ENCODE data around the gene HTR7.

The HTR7 gene

DNA sequence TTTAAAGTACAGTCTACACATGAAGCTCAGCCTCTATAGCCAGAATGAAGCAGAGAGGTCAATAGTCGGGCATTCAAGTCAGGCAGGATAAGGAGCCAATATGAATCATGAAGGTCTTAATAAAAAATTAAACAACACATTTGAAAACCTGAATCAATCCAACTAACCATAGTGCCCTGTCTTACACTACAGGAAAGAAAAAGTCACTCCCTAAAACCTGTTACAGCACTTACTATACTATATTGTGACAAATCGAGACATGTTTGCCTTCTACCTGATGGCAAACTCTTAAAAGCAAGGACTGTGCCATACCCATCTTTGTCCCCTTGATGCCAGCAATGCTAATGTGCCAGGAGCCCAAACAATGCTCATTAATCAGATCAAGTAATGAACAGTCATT lies 117.6 kb downstream of the HTR7 start:
- DNase-seq (ENCODE audit: low read depth), result no peak

DNA sequence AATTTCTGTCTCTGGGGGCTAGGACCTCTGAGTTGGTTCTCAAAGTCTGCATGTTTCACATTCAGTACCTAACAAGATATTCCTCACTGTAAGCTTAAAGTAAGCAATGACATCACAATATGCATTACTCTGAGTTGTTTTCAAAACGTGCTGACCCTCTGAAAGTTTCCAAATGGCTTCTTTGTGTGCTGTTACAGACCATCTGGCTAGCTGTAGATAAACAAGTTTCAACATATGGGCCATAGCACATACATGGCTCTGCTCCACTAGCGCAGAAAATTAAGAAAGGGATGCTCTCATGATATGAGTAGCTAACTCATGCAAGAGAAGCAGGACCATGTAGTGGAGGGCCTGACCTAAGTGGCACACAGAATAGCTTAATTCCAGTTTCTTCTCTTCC lies 119.0 kb downstream of the HTR7 start:
- no peak for DNase-seq (ENCODE audit: low read depth)

DNA sequence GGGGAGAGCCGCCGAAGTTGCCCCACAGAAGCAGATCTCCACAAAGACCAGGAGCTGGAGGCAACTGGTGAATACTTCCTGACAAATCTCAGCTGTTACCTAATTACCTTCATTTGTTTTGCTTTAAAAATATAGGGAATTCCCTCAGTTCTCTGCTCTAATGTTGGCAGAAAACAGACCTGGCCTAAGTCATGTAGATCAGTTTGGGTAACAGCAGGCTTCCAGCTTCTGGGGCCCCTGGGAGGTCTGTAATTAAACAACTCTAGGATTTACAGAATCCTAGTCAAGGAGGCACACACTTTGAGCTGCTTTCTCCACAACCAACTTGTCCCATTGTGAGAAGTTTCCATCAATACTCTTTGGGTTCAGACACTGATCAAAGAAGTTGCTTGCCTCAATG lies 123.4 kb downstream of the HTR7 start:
- DNase-seq (ENCODE audit: low read depth), result no peak

DNA sequence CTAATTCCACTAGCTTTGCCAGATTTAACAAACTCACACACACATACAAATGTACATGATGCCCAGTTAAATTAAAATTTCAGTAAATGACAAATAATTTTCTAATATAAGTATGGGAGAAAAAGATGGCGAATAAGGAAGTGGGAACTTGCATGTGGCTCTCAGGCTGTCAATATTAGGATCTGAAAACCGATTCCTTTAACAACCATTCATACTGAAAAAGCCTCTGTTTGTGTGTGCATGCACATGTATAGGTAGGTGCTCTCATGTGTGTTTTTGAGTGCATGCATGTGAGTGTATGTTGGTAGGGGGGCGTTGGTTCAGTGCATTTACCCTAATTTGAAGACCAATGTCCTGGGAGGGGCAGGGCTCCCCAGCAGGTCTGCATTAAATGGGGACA lies 125.3 kb downstream of the HTR7 start:
- DNase-seq (ENCODE audit: low read depth), result no peak

- DNase-seq (ENCODE audit: low read depth), result no peak
These were observed 134.3 kb downstream of the HTR7 start for GRCh38 chr10:90723416-90724068.

DNA sequence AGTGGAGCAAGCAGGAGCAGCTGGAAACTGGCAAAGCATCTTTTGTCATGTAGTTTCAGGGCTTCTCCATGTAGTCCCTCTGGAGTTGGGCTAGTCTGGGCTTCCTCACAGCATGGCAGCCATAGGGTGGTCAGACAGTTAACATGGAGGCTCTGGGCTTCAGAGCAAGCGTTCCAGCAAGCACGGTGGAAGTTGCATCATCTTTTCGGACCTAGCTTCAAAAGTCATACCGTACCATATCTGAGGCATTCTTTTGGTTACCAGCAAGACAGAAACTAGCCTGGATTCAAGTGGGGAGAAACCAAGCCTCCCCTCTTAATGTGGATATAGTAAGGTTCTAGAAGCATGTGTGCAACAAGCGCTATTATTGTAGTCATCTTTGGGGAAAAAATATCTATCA lies 135.0 kb downstream of the HTR7 start:
- DNase-seq (ENCODE audit: low read depth), result no peak

- no peak for DNase-seq (ENCODE audit: low read depth)
These were observed 139.7 kb downstream of the HTR7 start for GRCh38 chr10:90718182-90718581.

- no peak for DNase-seq (ENCODE audit: low read depth)
These were observed 145.3 kb downstream of the HTR7 start for GRCh38 chr10:90712529-90712928.

DNA sequence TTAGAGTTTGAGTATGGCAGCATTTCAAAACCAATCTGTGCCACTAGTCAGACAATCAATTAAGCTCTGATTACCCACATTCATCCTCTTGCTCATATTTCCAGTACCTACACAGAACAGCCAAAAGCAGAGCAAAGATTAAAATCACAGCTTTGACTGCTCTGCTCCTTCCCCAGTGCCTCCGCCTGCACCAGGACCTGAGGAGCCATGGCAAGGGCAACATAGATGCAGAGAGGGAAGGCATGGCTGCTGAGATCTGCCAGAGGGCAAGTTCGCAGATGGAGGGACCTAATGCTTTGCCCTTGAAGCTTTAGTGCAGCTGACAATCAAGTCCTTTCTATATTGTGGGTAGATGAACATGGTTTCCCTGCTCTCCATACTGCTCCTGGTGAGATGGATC lies 148.1 kb downstream of the HTR7 start:
- DNase-seq (ENCODE audit: low read depth), result no peak

- no peak for DNase-seq (ENCODE audit: low read depth)
These were observed 150.2 kb downstream of the HTR7 start for GRCh38 chr10:90707657-90708056.

DNA sequence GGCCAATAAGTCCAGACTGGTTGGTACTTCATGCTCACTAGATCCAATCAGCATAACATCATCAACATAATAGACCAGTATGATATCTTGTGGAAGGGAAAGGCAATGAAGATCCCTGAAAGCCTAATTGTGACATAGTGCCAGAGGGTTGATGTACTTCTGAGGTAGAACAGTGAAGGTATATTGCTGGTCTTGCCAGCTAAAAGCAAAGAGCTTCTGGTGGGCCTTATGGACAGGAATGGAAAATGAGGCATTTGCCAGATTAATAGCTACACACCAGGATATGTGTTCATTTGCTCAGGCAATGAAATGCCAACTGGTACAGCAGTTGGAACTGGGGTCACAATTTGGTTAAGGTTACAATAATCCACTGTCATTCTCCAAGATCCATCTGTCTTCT lies 156.4 kb downstream of the HTR7 start:
- no peak for DNase-seq (ENCODE audit: low read depth)

DNA sequence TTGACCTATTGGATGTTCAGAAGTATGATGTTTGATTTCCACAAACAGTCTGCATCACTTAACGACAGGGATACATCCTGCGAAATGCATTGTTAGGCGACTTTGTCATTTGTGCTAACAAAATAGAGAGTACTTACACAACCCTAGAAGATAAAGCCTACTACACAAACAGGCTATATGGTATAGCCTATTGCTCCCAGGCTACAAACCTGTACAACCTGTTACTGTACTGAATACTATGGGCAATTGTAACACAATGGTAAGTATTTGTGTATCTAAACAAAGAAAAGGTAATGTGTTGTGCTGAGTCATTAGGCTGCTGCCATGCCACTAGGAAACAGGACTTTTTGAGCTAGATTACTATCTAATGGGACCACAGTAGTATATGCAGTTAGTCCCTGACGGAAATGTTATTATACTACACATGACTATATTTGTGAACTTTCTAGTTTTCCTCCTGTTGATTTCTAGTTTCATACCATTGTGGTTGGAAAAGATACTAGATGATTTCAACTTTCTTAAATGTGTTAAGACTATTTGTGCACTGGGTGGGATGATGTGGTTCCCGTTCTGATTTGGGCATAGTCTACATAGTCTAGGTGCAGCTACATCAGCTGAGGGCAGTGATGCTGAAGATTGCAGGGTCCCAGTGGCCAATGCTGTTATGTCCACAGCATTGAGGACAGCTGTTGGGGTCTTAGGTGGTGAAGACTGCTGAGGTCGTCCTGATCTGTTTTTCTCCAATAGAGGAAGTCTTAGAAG lies 161.7 kb downstream of the HTR7 start:
- DNase-seq (ENCODE audit: low read depth), result no peak

All from activated T-helper 9 cell treated with anti-CD3 and anti-CD28 coated beads, Interleukin-2, amount 50 U/mL, for 16 hours (primary cell).